Thoracic aorta (tissue), 2 donors: ENCODE measurements around the gene TMEM179. TPM values are rescaled to one million over a fixed set of nuclear protein-coding genes. Genes with fewer than 3 reads are reported as not detected.

Experiments used
- ATAC-seq: fragments of 150-250 bp; one replicate; pipeline ENCODE4 v1.8.0; 2017; ENCODE audit warnings: low read depth; ENCODE audit not compliant: insufficient number of reproducible peaks, low FRiP score
- DNase-seq: peaks from one replicate; pipeline ENCODE4 v3.0.0-alpha.2; 2020; ENCODE audit warnings: low spot score
- H3K27ac ChIP-seq, 2 donors: fragments of 200-600 bp; sonication (generic); 1 replicate in 1 of 2; 2 replicates in 1 of 2; pipeline ENCODE4 v1.5.1; 2016; ENCODE audit warnings: mild to moderate bottlenecking in 2 of 2, moderate library complexity in 2 of 2
- H3K27me3 ChIP-seq: fragments of 200-600 bp; sonication (generic); replicated peaks from 2 replicates; pipeline ENCODE4 v1.6.0; 2016; ENCODE audit warnings: mild to moderate bottlenecking; ENCODE audit not compliant: insufficient read depth
- H3K36me3 ChIP-seq: fragments of 200-600 bp; sonication (generic); one replicate; pipeline ENCODE4 v1.5.1; 2016
- H3K4me1 ChIP-seq, 2 donors: fragments of 200-600 bp; sonication (generic); 1 replicate in 1 of 2; 2 replicates in 1 of 2; pipeline versions ENCODE4 v1.5.1 to v1.6.0; 2016; ENCODE audit warnings: low read depth in 2 of 2, mild to moderate bottlenecking in 1 of 2; ENCODE audit not compliant: control insufficient read depth in 1 of 2
- H3K4me3 ChIP-seq: fragments of 200-600 bp; sonication (generic); 2 replicates; pipeline ENCODE4 v1.5.1; 2016; ENCODE audit warnings: mild to moderate bottlenecking
- H3K9me3 ChIP-seq: fragments of 200-600 bp; sonication (generic); 2 replicates; pipeline ENCODE4 v1.5.1; 2016
- CTCF ChIP-seq: fragments of 200-600 bp; sonication (generic); IDR thresholded peaks from one replicate; pipeline ENCODE4 v1.5.1; 2019; ENCODE audit warnings: antibody characterized with exemption
- total RNA-seq, 2 donors: library from RNA; depleted of rRNA; stranded (reverse); fragments of >200 nt; gene quantifications; one replicate each; pipeline versions ENCODE4 v1.1.0 to v1.2.3, GENCODE V29; 2016

Gene TMEM179
- total RNA-seq, 2 donors from 2014 or later, result not detected

- H3K4me3 ChIP-seq, result no peak overlapping the region
- no peaks in the 10 kb centered on the region for H3K9me3 ChIP-seq
- ATAC-seq (no peak), DNase-seq (no peak)
- no peaks in the 10 kb centered on the region for H3K27me3 ChIP-seq
- no peaks in the 10 kb centered on the region for H3K36me3 ChIP-seq
- no peak for TF ChIP-seq CTCF
- no peak overlapping the region for H3K27ac ChIP-seq
- H3K4me1 ChIP-seq, result no peaks in the 10 kb centered on the region
Measured at GRCh38 chr14:104644091-104644635, 39.6 kb upstream of the TMEM179 start.

- ATAC-seq (no peak), DNase-seq (no peak)
- no peaks in the 10 kb centered on the region for H3K27me3 ChIP-seq
- TF ChIP-seq CTCF, result no peak
- no peak overlapping the region for H3K27ac ChIP-seq
- H3K9me3 ChIP-seq, result no peaks in the 10 kb centered on the region
- H3K4me3 ChIP-seq, result no peak overlapping the region
- H3K4me1 ChIP-seq, result no peaks in the 10 kb centered on the region
- H3K36me3 ChIP-seq, result no peaks in the 10 kb centered on the region
Measured at GRCh38 chr14:104643306-104643705, 38.7 kb upstream of the TMEM179 start.

- H3K9me3 ChIP-seq, result no peaks in the 10 kb centered on the region
- TF ChIP-seq CTCF, result no peak
- DNase-seq, result no peak
- no peak for ATAC-seq
- H3K4me3 ChIP-seq, result no peak overlapping the region
- H3K27ac ChIP-seq, result no peak overlapping the region
- H3K4me1 ChIP-seq, result no peaks in the 10 kb centered on the region
- H3K36me3 ChIP-seq, result no peaks in the 10 kb centered on the region
- H3K27me3 ChIP-seq, result no peaks in the 10 kb centered on the region
Measured at GRCh38 chr14:104642540-104642868, 37.9 kb upstream of the TMEM179 start.

GRCh38 chr14:104641753-104642539, 37.4 kb upstream of the TMEM179 start:
- no peak for TF ChIP-seq CTCF
- Histone ChIP-seq H3K27ac (no peak overlapping the region), H3K4me1 (no peaks in the 10 kb centered on the region), H3K9me3 (no peaks in the 10 kb centered on the region), H3K36me3 (no peaks in the 10 kb centered on the region), H3K27me3 (no peaks in the 10 kb centered on the region), H3K4me3 (no peak overlapping the region)
- no peak for DNase-seq
- no peak for ATAC-seq

GRCh38 chr14:104640681-104641080, 36.1 kb upstream of the TMEM179 start:
- no peak overlapping the region for H3K4me3 ChIP-seq
- H3K9me3 ChIP-seq, result no peaks in the 10 kb centered on the region
- DNase-seq (no peak), ATAC-seq (no peak)
- H3K4me1 ChIP-seq, result no peaks in the 10 kb centered on the region
- H3K36me3 ChIP-seq, result no peaks in the 10 kb centered on the region
- no peak overlapping the region for H3K27ac ChIP-seq
- no peak for TF ChIP-seq CTCF
- H3K27me3 ChIP-seq, result no peaks in the 10 kb centered on the region
